Left ventricle myocardium inferior (tissue), 1 donor: ENCODE results near the gene NOVA1. TPM values are rescaled to one million over a fixed set of nuclear protein-coding genes. Genes with fewer than 3 reads are reported as not detected.

ENCODE experiments used
- DNase-seq: peaks from one replicate; pipeline ENCODE4 v3.0.0-alpha.2; 2020
- H3K27ac ChIP-seq: fragments of 200-600 bp; replicated peaks from 2 replicates; pipeline ENCODE4 v1.8.0; 2021
- H3K27me3 ChIP-seq: fragments of 200-600 bp; 2 replicates; pipeline ENCODE4 v1.8.0; 2021; ENCODE audit warnings: low read depth
- H3K36me3 ChIP-seq: fragments of 200-600 bp; 2 replicates; pipeline ENCODE4 v1.8.0; 2021
- H3K4me1 ChIP-seq: fragments of 200-600 bp; 2 replicates; pipeline ENCODE4 v1.8.0; 2021
- H3K4me3 ChIP-seq: fragments of 200-600 bp; 2 replicates; pipeline ENCODE4 v1.8.0; 2021; ENCODE audit warnings: mild to moderate bottlenecking, moderate library complexity
- H3K9me3 ChIP-seq: fragments of 200-600 bp; replicated peaks from 2 replicates; pipeline ENCODE4 v1.8.0; 2021
- CTCF ChIP-seq: fragments of 200-600 bp; IDR thresholded peaks from 2 replicates; pipeline ENCODE4 v1.8.0; 2021; ENCODE audit warnings: antibody characterized with exemption, mild to moderate bottlenecking, borderline replicate concordance
- intact Hi-C: fragments of 100-400 bp; cut with micrococcal nuclease; formaldehyde crosslinking; loops from one replicate; pipeline ENCODE4 v1.11.0; 2022
- total RNA-seq: library from RNA; stranded (reverse); fragmentation: NEBNext Ultra II Directional; extraction: Animal tissue kit (Norgen Biotek cat#: 25700); gene quantifications from one replicate; pipeline ENCODE4 v1.2.1, GENCODE V29; 2021
- donor health status: DM: no; HTN: yes; CAD: no; lungs with severe emphysema.

NOVA1 gene
- total RNA-seq, 1 donor from 2014 or later, result 3.7 TPM

DNA sequence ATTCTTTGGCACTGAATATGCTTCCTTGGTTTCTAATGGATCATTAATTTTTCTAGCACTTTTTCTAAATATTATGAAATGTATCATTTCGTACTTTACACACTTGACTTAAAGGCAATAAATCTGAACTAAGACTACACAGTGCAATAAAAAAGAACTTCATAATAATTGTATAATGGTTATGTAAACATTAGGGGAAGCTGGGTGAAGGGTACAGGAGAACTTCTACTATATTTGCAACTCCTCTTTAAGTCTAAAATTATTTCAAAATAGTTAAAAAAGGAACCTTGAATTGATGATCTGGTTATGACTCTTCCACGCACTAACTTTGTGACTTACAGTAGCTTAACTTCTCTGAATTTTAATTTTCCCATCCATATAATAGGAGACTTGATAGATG is 5.1 kb upstream of the NOVA1 start:
- H3K36me3 ChIP-seq, result no peaks in the 10 kb centered on the region
- H3K4me3 ChIP-seq, result no peak overlapping the region
- H3K27me3 ChIP-seq, result peaks cover 28% of the 10 kb centered on the region
- TF ChIP-seq CTCF, result no peak
- H3K9me3 ChIP-seq, result no peaks in the 10 kb centered on the region
- intact Hi-C loops, result no loop called here
- H3K4me1 ChIP-seq, result peaks cover 8% of the 10 kb centered on the region
- no peak overlapping the region for H3K27ac ChIP-seq
- DNase-seq, result no peak

DNA sequence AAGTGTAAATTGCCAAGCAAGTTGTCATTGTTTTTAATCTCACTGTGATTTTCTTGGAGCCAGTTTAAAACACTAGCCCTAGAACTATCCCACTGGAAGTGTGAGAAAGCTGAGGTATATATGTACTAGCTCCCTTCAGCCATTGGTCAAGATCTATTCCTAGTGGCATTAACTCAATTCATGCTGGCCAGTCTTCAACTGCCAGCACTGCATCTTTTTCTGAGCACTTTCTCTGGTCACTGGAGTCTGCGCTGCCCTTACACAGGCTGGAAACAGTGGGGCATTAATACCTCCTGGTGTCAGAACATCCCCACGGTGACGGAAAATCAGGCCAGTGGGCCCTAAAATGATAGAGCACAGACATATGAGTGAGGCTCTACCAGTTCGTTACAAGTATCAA is 4.0 kb upstream of the NOVA1 start:
- H3K27me3 ChIP-seq, result peaks cover 35% of the 10 kb centered on the region
- H3K4me3 ChIP-seq, result no peak overlapping the region
- intact Hi-C loops, result no loop called here
- H3K4me1 ChIP-seq, result peaks cover 15% of the 10 kb centered on the region
- TF ChIP-seq CTCF, result no peak
- H3K9me3 ChIP-seq, result no peaks in the 10 kb centered on the region
- DNase-seq, result no peak
- no peaks in the 10 kb centered on the region for H3K36me3 ChIP-seq
- no peak overlapping the region for H3K27ac ChIP-seq

GRCh38 chr14:26599291-26599690 is 1.5 kb upstream of the NOVA1 start:
- H3K36me3 ChIP-seq, result no peaks in the 10 kb centered on the region
- TF ChIP-seq CTCF, result no peak
- intact Hi-C loops, result no loop called here

GRCh38 chr14:26598672-26599131 is 869 bp upstream of the NOVA1 start:
- Histone ChIP-seq H3K27me3 (peaks cover 51% of the 10 kb centered on the region), H3K4me1 (peaks cover 15% of the 10 kb centered on the region), H3K27ac (peak overlapping the region; percentile 81), H3K9me3 (no peaks in the 10 kb centered on the region), H3K36me3 (no peaks in the 10 kb centered on the region), H3K4me3 (peak overlapping the region; percentile 73)
- intact Hi-C loops, result no loop called here
- no peak for DNase-seq
- TF ChIP-seq CTCF, result no peak

More at GRCh38 chr14:26599291-26599690, 1.5 kb upstream of the NOVA1 start:
- H3K9me3 ChIP-seq, result no peaks in the 10 kb centered on the region
- no peak overlapping the region for H3K27ac ChIP-seq
- H3K4me1 ChIP-seq, result peaks cover 15% of the 10 kb centered on the region
- H3K4me3 ChIP-seq, result peak overlapping the region; percentile 73
- DNase-seq, result no peak
- H3K27me3 ChIP-seq, result peaks cover 51% of the 10 kb centered on the region

GRCh38 chr14:26598081-26598671 is 343 bp upstream of the NOVA1 start:
- H3K36me3 ChIP-seq, result no peaks in the 10 kb centered on the region
- intact Hi-C loops, result no loop called here
- peaks cover 51% of the 10 kb centered on the region for H3K27me3 ChIP-seq
- DNase-seq, result peak; percentile 78
- H3K4me3 ChIP-seq, result peak overlapping the region; percentile 73
- H3K4me1 ChIP-seq, result peaks cover 15% of the 10 kb centered on the region
- H3K27ac ChIP-seq, result peak overlapping the region; percentile 81
- no peaks in the 10 kb centered on the region for H3K9me3 ChIP-seq
- no peak for TF ChIP-seq CTCF
